Measurements from ENCODE around the gene WNT1.

Gene WNT1

GRCh38 chr12:49018261-49019119, 40.4 kb downstream of the WNT1 start, which contains the start of gene PRKAG1:
Gene PRKAG1, minus strand, starts transcription at chr12:49018776. Its CDS starts 36 bp downstream, at chr12:49018740.
- Mint-ChIP-seq H3K4me1 (ENCODE audit: low read depth) (peaks cover 30% of the 10 kb centered on the region), H3K27me3 (ENCODE audit: low read depth) (no peaks in the 10 kb centered on the region), H3K36me3 (ENCODE audit: low read depth) (peaks cover 46% of the 10 kb centered on the region), H3K27ac (peak within 1 kb of the TSS; percentile 98), H3K4me3 (peak within 1 kb of the TSS; percentile 93), H3K9me3 (no peaks in the 10 kb centered on the region)
- peak; percentile 97 for DNase-seq (ENCODE audit: low spot score)

GRCh38 chr12:49019120-49019430, 41.0 kb downstream of the WNT1 start:
- no peaks in the 10 kb centered on the region for H3K27me3 Mint-ChIP-seq (ENCODE audit: low read depth)
- H3K4me1 Mint-ChIP-seq (ENCODE audit: low read depth), result peaks cover 30% of the 10 kb centered on the region
- H3K36me3 Mint-ChIP-seq (ENCODE audit: low read depth), result peaks cover 46% of the 10 kb centered on the region
- no peak for DNase-seq (ENCODE audit: low spot score)
- H3K4me3 Mint-ChIP-seq, result peak overlapping the region; percentile 93
- peak overlapping the region; percentile 98 for H3K27ac Mint-ChIP-seq
- H3K9me3 Mint-ChIP-seq, result no peaks in the 10 kb centered on the region

- no peaks in the 10 kb centered on the region for H3K9me3 Mint-ChIP-seq
- H3K27ac Mint-ChIP-seq, result peak overlapping the region; percentile 98
- peaks cover 25% of the 10 kb centered on the region for H3K4me1 Mint-ChIP-seq (ENCODE audit: low read depth)
- peaks cover 47% of the 10 kb centered on the region for H3K36me3 Mint-ChIP-seq (ENCODE audit: low read depth)
- DNase-seq (ENCODE audit: low spot score), result peak; percentile 36
- no peaks in the 10 kb centered on the region for H3K27me3 Mint-ChIP-seq (ENCODE audit: low read depth)
- peak overlapping the region; percentile 93 for H3K4me3 Mint-ChIP-seq
Measured at GRCh38 chr12:49019443-49020324, 41.6 kb downstream of the WNT1 start.

GRCh38 chr12:49020441-49020840, 42.3 kb downstream of the WNT1 start:
- peak overlapping the region; percentile 13 for H3K27ac Mint-ChIP-seq
- no peaks in the 10 kb centered on the region for H3K27me3 Mint-ChIP-seq (ENCODE audit: low read depth)
- no peak overlapping the region for H3K4me3 Mint-ChIP-seq
- DNase-seq (ENCODE audit: low spot score), result no peak
- H3K4me1 Mint-ChIP-seq (ENCODE audit: low read depth), result peaks cover 25% of the 10 kb centered on the region
- peaks cover 51% of the 10 kb centered on the region for H3K36me3 Mint-ChIP-seq (ENCODE audit: low read depth)
- H3K9me3 Mint-ChIP-seq, result no peaks in the 10 kb centered on the region

GRCh38 chr12:49021292-49021915, 43.3 kb downstream of the WNT1 start:
- Mint-ChIP-seq H3K36me3 (ENCODE audit: low read depth) (peaks cover 53% of the 10 kb centered on the region), H3K9me3 (no peaks in the 10 kb centered on the region), H3K4me1 (ENCODE audit: low read depth) (peaks cover 23% of the 10 kb centered on the region), H3K27ac (no peak overlapping the region), H3K4me3 (no peak overlapping the region), H3K27me3 (ENCODE audit: low read depth) (no peaks in the 10 kb centered on the region)
- no peak for DNase-seq (ENCODE audit: low spot score)

- no peaks in the 10 kb centered on the region for H3K27me3 Mint-ChIP-seq (ENCODE audit: low read depth)
- no peak overlapping the region for H3K4me3 Mint-ChIP-seq
- H3K4me1 Mint-ChIP-seq (ENCODE audit: low read depth), result peaks cover 16% of the 10 kb centered on the region
- peaks cover 50% of the 10 kb centered on the region for H3K36me3 Mint-ChIP-seq (ENCODE audit: low read depth)
- no peaks in the 10 kb centered on the region for H3K9me3 Mint-ChIP-seq
- peak overlapping the region; percentile 19 for H3K27ac Mint-ChIP-seq
- DNase-seq (ENCODE audit: low spot score), result no peak
Measured at GRCh38 chr12:49022558-49023178, 44.5 kb downstream of the WNT1 start.

- Mint-ChIP-seq H3K36me3 (ENCODE audit: low read depth) (peaks cover 54% of the 10 kb centered on the region), H3K4me3 (no peak overlapping the region), H3K9me3 (no peaks in the 10 kb centered on the region), H3K27me3 (ENCODE audit: low read depth) (no peaks in the 10 kb centered on the region), H3K27ac (peak overlapping the region; percentile 24), H3K4me1 (ENCODE audit: low read depth) (peaks cover 10% of the 10 kb centered on the region)
- DNase-seq (ENCODE audit: low spot score), result no peak
Measured at GRCh38 chr12:49023812-49024211, 45.7 kb downstream of the WNT1 start.

- Mint-ChIP-seq H3K27ac (no peak overlapping the region), H3K9me3 (no peaks in the 10 kb centered on the region), H3K36me3 (ENCODE audit: low read depth) (peaks cover 57% of the 10 kb centered on the region), H3K4me1 (ENCODE audit: low read depth) (peaks cover 5% of the 10 kb centered on the region), H3K27me3 (ENCODE audit: low read depth) (no peaks in the 10 kb centered on the region), H3K4me3 (no peak overlapping the region)
- DNase-seq (ENCODE audit: low spot score), result no peak
Measured at GRCh38 chr12:49024543-49024942, 46.4 kb downstream of the WNT1 start.

- no peaks in the 10 kb centered on the region for H3K27me3 Mint-ChIP-seq (ENCODE audit: low read depth)
- DNase-seq (ENCODE audit: low spot score), result no peak
- H3K9me3 Mint-ChIP-seq, result no peaks in the 10 kb centered on the region
- H3K4me1 Mint-ChIP-seq (ENCODE audit: low read depth), result no peaks in the 10 kb centered on the region
- peaks cover 54% of the 10 kb centered on the region for H3K36me3 Mint-ChIP-seq (ENCODE audit: low read depth)
- H3K27ac Mint-ChIP-seq, result no peak overlapping the region
- no peak overlapping the region for H3K4me3 Mint-ChIP-seq
Measured at GRCh38 chr12:49025463-49025862, 47.3 kb downstream of the WNT1 start.

GRCh38 chr12:49026101-49026500, 48.0 kb downstream of the WNT1 start:
- DNase-seq (ENCODE audit: low spot score), result no peak
- peaks cover 53% of the 10 kb centered on the region for H3K36me3 Mint-ChIP-seq (ENCODE audit: low read depth)
- no peak overlapping the region for H3K27ac Mint-ChIP-seq
- H3K9me3 Mint-ChIP-seq, result no peaks in the 10 kb centered on the region
- H3K27me3 Mint-ChIP-seq (ENCODE audit: low read depth), result no peaks in the 10 kb centered on the region
- H3K4me1 Mint-ChIP-seq (ENCODE audit: low read depth), result no peaks in the 10 kb centered on the region
- no peak overlapping the region for H3K4me3 Mint-ChIP-seq

- no peaks in the 10 kb centered on the region for H3K4me1 Mint-ChIP-seq (ENCODE audit: low read depth)
Measured at GRCh38 chr12:49026678-49027480, 48.8 kb downstream of the WNT1 start.

GRCh38 chr12:49027846-49028555, 49.9 kb downstream of the WNT1 start:
- Mint-ChIP-seq H3K27me3 (ENCODE audit: low read depth) (no peaks in the 10 kb centered on the region), H3K9me3 (no peaks in the 10 kb centered on the region), H3K36me3 (ENCODE audit: low read depth) (peaks cover 43% of the 10 kb centered on the region), H3K4me1 (ENCODE audit: low read depth) (no peaks in the 10 kb centered on the region), H3K4me3 (no peak overlapping the region), H3K27ac (no peak overlapping the region)
- DNase-seq (ENCODE audit: low spot score), result no peak

More at GRCh38 chr12:49026678-49027480, 48.8 kb downstream of the WNT1 start:
- no peaks in the 10 kb centered on the region for H3K27me3 Mint-ChIP-seq (ENCODE audit: low read depth)
- H3K4me3 Mint-ChIP-seq, result no peak overlapping the region
- H3K27ac Mint-ChIP-seq, result no peak overlapping the region
- H3K9me3 Mint-ChIP-seq, result no peaks in the 10 kb centered on the region
- peaks cover 49% of the 10 kb centered on the region for H3K36me3 Mint-ChIP-seq (ENCODE audit: low read depth)
- DNase-seq (ENCODE audit: low spot score), result no peak
